Activated T-cell treated with anti-CD3 and anti-CD28 coated beads, Interleukin-2, amount 50 U/mL, for 4 hours (primary cell): Measurements from ENCODE around the gene MYOF. TPM values are rescaled to one million over a fixed set of nuclear protein-coding genes. Genes with fewer than 3 reads are reported as not detected.
A peak's percentile ranks its signal among the peaks of the same experiment; 100 is the strongest.
"Not testable (repeated sequence)": the region's sequence is repeated elsewhere in the genome, so short reads cannot be mapped to it uniquely, and the experiment has no call there.

Experiments
- ATAC-seq, 2 donors: fragments of 200-7000 bp; cut with Tn5 transposase; one replicate each; pipeline ENCODE4 v1.10.0; 2021
- DNase-seq: peaks from one replicate; pipeline ENCODE4 v3.0.0-alpha.2; 2020
- H3K27me3 Mint-ChIP-seq: one replicate; pipeline ENCODE4 v1.8.0; 2021; ENCODE audit warnings: low read depth, mixed read lengths
- H3K36me3 Mint-ChIP-seq: one replicate; pipeline ENCODE4 v1.8.0; 2022; ENCODE audit warnings: mixed read lengths; ENCODE audit not compliant: insufficient read depth
- H3K4me1 Mint-ChIP-seq: one replicate; pipeline ENCODE4 v1.8.0; 2021; ENCODE audit warnings: low read depth, mixed read lengths
- H3K4me3 Mint-ChIP-seq: one replicate; pipeline ENCODE4 v1.8.0; 2021; ENCODE audit warnings: mild to moderate bottlenecking, moderate library complexity, mixed read lengths
- H3K9me3 Mint-ChIP-seq: one replicate; pipeline ENCODE4 v1.8.0; 2021; ENCODE audit warnings: mixed read lengths
- total RNA-seq, 3 donors: library from RNA; stranded (reverse); gene quantifications; one replicate each; pipeline ENCODE4 v1.2.1, GENCODE V29; 2021

The MYOF gene
- total RNA-seq, 3 donors from 2014 or later = 39.2 to 65.4 (median 42.6) TPM

DNA sequence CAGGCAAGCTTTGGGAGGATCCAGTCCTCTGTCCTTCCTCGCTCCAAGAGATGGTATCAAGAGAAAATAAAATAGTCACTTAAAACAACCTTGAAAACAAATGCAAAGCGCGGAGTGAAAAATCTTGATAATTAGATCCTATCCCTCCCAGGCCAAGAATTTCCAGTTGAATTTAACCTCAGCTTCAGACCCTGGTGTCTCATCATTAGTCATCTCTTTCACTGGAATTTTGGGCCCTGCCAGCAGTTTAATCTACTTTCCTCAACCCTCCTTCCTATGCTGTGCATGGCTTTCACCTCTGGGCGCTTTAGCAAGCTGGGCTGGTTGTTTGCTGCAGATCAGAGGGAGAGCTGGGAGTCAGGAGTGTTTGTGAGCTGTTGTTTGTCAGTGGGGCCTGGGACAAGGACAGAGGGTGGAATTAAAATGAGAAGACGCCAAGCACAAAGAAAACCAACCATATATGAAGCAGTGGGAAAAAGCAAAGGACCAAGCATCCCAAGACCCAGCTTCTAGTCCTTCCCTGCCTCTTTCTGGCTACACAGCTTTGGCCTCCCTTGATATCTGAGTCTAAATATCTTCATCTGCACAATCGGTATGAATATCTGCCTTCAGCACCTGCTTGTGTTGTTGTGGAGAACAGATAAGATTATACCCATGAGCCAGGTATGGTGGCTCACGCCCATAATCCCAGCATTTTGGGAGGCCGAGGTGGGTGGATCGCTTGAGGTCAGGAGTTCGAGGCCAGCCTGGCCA is 13.5 kb downstream of the MYOF start:
- H3K4me3 Mint-ChIP-seq = no peak overlapping the region
- no peaks in the 10 kb centered on the region for H3K27me3 Mint-ChIP-seq
- peaks cover 15% of the 10 kb centered on the region for H3K4me1 Mint-ChIP-seq
- DNase-seq = no peak
- ATAC-seq = peak; percentile 32 to 36
- H3K9me3 Mint-ChIP-seq = no peaks in the 10 kb centered on the region
- H3K36me3 Mint-ChIP-seq = no peaks in the 10 kb centered on the region

GRCh38 chr10:93467635-93468034 is 14.5 kb downstream of the MYOF start:
- ATAC-seq, H3K4me3 Mint-ChIP-seq, H3K9me3 Mint-ChIP-seq, H3K36me3 Mint-ChIP-seq, DNase-seq, H3K27me3 Mint-ChIP-seq: not testable (repeated sequence)
- H3K4me1 Mint-ChIP-seq = peaks cover 19% of the 10 kb centered on the region

GRCh38 chr10:93465806-93466675 is 16.1 kb downstream of the MYOF start:
- ATAC-seq (no peak), DNase-seq (no peak)
- H3K27me3 Mint-ChIP-seq = no peaks in the 10 kb centered on the region
- H3K4me1 Mint-ChIP-seq = peaks cover 25% of the 10 kb centered on the region
- no peak overlapping the region for H3K4me3 Mint-ChIP-seq
- H3K9me3 Mint-ChIP-seq = no peaks in the 10 kb centered on the region
- no peaks in the 10 kb centered on the region for H3K36me3 Mint-ChIP-seq

DNA sequence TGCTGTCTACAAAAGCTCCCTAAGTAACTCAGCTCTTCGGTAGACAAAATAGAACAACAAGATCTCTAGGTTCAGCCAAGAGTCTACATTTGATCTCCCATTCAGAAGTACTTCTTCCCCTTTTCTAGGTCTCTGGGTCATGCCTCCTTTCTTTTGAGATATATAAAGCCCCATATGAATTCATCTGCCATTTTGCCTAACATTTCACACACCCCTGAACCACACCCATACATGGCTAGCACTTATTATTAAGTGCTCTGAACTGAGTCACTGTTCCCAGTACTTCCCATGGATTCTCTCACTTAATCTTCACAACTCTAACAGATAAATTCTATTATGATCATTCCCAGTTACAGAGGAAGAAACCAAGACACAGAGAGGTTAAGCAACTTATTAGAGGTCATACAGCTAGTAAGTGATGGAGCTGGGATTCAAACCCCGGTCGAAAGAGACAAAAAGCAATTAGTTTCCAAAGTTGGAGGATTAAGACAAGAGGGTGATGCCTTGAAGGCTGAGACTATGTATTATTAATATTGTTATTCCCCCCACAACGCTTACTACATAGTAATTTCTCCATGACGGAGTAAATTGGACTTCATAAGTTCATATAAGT is 17.3 kb downstream of the MYOF start:
- no peak for ATAC-seq
- Mint-ChIP-seq H3K4me3 (no peak overlapping the region), H3K9me3 (no peaks in the 10 kb centered on the region), H3K4me1 (peaks cover 24% of the 10 kb centered on the region), H3K27me3 (no peaks in the 10 kb centered on the region), H3K36me3 (no peaks in the 10 kb centered on the region)
- no peak for DNase-seq

DNA sequence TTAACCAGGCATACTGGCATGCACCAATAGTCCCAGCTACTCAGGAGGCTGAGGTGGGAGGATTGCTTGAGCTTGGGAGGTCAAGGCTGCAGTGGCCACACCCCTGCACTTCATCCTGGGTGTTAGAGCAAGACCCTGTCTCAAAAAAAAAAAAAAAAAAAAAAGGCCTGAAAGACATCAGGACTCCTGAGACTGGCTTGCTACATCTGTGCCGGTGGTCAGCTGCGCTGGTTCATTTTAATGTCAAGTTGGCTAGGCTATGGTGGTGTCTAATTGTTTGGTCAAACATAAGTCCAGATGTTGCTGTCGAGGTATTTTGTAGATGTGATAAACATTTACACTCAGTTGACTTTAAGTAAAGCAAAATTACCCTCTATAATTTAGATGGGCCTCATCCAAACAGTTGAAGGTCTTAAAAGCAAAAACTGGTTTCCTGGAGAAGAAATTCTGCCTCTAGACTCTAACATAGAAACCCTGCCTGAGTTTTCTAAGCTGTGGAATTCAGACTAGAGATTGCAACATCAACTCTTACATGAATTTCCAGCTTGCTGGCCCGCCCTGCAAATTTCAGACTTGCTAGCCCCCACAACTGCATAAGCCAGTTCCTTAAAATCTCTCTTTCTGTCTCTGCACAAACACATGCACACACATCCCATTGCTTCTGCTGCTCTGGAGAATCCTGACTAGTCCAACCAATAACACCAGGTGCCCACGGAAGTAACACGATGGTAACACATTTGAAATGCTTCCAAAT is 18.2 kb downstream of the MYOF start:
- Mint-ChIP-seq H3K4me3 (no peak overlapping the region), H3K4me1 (peaks cover 24% of the 10 kb centered on the region)
- ATAC-seq = no peak

DNA sequence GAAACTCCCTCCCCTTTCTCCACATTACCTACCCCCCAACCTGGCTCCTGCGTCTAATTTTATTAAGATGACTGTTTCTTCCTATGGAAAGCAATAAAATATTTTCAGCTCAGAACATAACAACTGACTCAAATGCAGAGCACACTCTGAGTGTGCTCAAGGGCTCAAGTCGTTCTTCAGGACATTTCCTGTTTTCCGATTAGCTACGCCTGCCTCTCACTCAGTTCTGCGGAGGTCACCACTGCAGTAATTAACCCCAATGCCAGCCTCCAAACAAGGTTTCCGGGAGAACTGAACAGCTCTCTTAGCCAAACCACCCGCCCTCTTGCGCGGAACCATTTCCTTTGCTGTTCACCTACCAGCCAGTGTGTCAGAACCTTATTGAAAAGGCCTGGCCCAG is 19.3 kb downstream of the MYOF start:
- Mint-ChIP-seq H3K27me3 (no peaks in the 10 kb centered on the region), H3K9me3 (no peaks in the 10 kb centered on the region), H3K4me1 (peaks cover 19% of the 10 kb centered on the region), H3K4me3 (peak overlapping the region; percentile 46), H3K36me3 (no peaks in the 10 kb centered on the region)
- DNase-seq (no peak), ATAC-seq (peak; percentile 82 to 85)

More for the DNA sequence above, 18.2 kb downstream of the MYOF start:
- no peak for DNase-seq
- Mint-ChIP-seq H3K9me3 (no peaks in the 10 kb centered on the region), H3K27me3 (no peaks in the 10 kb centered on the region), H3K36me3 (no peaks in the 10 kb centered on the region)

- Mint-ChIP-seq H3K4me1 (peaks cover 19% of the 10 kb centered on the region), H3K36me3 (no peaks in the 10 kb centered on the region), H3K9me3 (no peaks in the 10 kb centered on the region), H3K4me3 (no peak overlapping the region), H3K27me3 (no peaks in the 10 kb centered on the region)
- DNase-seq = no peak
- no peak for ATAC-seq
Measured at GRCh38 chr10:93462371-93462770, 19.8 kb downstream of the MYOF start.

- DNase-seq = no peak
- Mint-ChIP-seq H3K4me1 (peaks cover 19% of the 10 kb centered on the region), H3K9me3 (no peaks in the 10 kb centered on the region), H3K27me3 (no peaks in the 10 kb centered on the region), H3K36me3 (no peaks in the 10 kb centered on the region), H3K4me3 (no peak overlapping the region)
- ATAC-seq = no peak
Measured at GRCh38 chr10:93461807-93462178, 20.3 kb downstream of the MYOF start.

GRCh38 chr10:93461109-93461806 is 20.9 kb downstream of the MYOF start:
- Mint-ChIP-seq H3K4me1 (peaks cover 19% of the 10 kb centered on the region), H3K9me3 (no peaks in the 10 kb centered on the region), H3K36me3 (no peaks in the 10 kb centered on the region), H3K4me3 (peak overlapping the region; percentile 11), H3K27me3 (no peaks in the 10 kb centered on the region)
- ATAC-seq (no peak), DNase-seq (no peak)

GRCh38 chr10:93459466-93459865 is 22.7 kb downstream of the MYOF start:
- Mint-ChIP-seq H3K9me3 (no peaks in the 10 kb centered on the region), H3K27me3 (no peaks in the 10 kb centered on the region)
- no peak for ATAC-seq

DNA sequence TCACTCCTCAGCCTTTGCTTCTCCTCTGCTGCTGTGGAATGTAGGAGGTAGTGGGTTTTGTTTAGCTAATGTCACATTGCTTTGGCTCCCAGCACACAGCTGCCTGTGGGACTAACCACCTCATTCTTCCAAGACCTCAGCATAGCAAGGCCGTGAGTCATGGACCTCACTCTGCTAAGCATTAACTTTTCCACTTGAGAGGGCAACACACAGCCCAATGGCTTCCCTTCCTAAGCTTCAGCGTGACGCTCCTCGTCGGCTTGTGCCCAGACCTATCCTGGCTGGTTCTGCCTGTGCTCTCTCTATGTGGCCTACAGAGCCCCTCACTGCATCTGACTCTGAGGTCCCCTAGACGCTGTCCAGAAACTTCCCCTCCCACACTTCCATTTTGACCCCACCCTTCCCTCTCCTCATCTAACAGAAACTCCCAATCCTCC is 23.3 kb downstream of the MYOF start:
- no peak overlapping the region for H3K4me3 Mint-ChIP-seq
- H3K4me1 Mint-ChIP-seq = peaks cover 15% of the 10 kb centered on the region
- ATAC-seq = no peak
- H3K27me3 Mint-ChIP-seq = no peaks in the 10 kb centered on the region
- H3K36me3 Mint-ChIP-seq = no peaks in the 10 kb centered on the region
- DNase-seq = no peak
- no peaks in the 10 kb centered on the region for H3K9me3 Mint-ChIP-seq

More at GRCh38 chr10:93459466-93459865, 22.7 kb downstream of the MYOF start:
- peaks cover 15% of the 10 kb centered on the region for H3K4me1 Mint-ChIP-seq
- no peak overlapping the region for H3K4me3 Mint-ChIP-seq
- DNase-seq = no peak
- H3K36me3 Mint-ChIP-seq = no peaks in the 10 kb centered on the region

- no peak for DNase-seq
- ATAC-seq = no peak
- Mint-ChIP-seq H3K36me3 (no peaks in the 10 kb centered on the region), H3K9me3 (no peaks in the 10 kb centered on the region), H3K4me3 (no peak overlapping the region), H3K4me1 (peaks cover 13% of the 10 kb centered on the region), H3K27me3 (no peaks in the 10 kb centered on the region)
Measured at GRCh38 chr10:93457511-93457910, 24.6 kb downstream of the MYOF start.

DNA sequence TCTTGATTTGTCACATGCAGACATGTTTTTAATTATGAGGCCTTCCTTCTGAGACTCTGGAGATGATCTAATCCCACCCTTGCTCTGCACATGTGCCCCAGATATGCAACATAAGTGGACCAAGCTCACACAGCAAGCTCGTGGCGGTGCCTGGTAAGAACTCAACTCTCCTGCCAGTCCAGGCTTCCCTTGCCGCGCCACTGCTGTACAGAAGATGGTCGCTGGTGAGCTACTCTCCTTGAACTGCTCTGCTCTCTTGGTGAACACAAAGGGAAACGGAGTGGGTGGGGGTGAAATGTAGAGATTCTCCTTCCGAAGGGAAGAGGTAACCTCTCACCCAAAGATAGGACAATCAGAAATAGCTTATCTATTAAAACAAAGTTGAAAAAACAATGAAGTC is 25.7 kb downstream of the MYOF start:
- ATAC-seq = no peak
- Mint-ChIP-seq H3K4me3 (no peak overlapping the region), H3K4me1 (peaks cover 16% of the 10 kb centered on the region), H3K27me3 (no peaks in the 10 kb centered on the region), H3K9me3 (no peaks in the 10 kb centered on the region), H3K36me3 (peaks cover 2% of the 10 kb centered on the region)
- DNase-seq = no peak
